H1 (cell line): ENCODE data around the gene MBNL1. TPM values are rescaled to one million over a fixed set of nuclear protein-coding genes. Genes with fewer than 3 reads are reported as not detected.

Experiments
- CTCF ChIA-PET: fragments of 300-600 bp; sonication (Branson Sonifier 250); formaldehyde crosslinking; loops from one replicate; lab custom pipeline; 2021; ENCODE audit not compliant: partially characterized antibody; lab: Charles Lee
- POLR2A ChIA-PET: fragments of 300-600 bp; sonication (Branson Sonifier 250); formaldehyde crosslinking; loops from one replicate; lab custom pipeline; 2021; ENCODE audit warnings: inconsistent platforms; ENCODE audit not compliant: partially characterized antibody; lab: Charles Lee
- DNase-seq, 2 experiments: peaks; one replicate each; pipeline versions ENCODE4 v3.0.0 to v3.0.0-alpha.2; 2010 to 2022; ENCODE audit warnings: low spot score in 2 of 2, low read depth in 1 of 2, mixed read lengths in 1 of 2
- FAIRE-seq: peaks from 2 replicates; lab custom pipeline; 2011; peaks lifted over from hg19 to GRCh38; lab: Jason Lieb, UNC
- H2AFZ ChIP-seq: 2 replicates; pipeline ENCODE4 v1.8.1; 2012; ENCODE audit warnings: low read length, inconsistent platforms
- H2AK5ac ChIP-seq: 2 replicates; pipeline ENCODE4 v1.6.1; 2013; ENCODE audit warnings: low read depth, low read length
- H2BK120ac ChIP-seq: replicated peaks from 2 replicates; pipeline ENCODE3; 2013; ENCODE audit warnings: low read depth, low read length, inconsistent platforms
- H2BK12ac ChIP-seq: 2 replicates; pipeline ENCODE4 v1.6.1; 2013; ENCODE audit warnings: low read depth, low read length
- H2BK15ac ChIP-seq: 2 replicates; pipeline ENCODE4 v1.6.1; 2013; ENCODE audit warnings: low read length
- H2BK20ac ChIP-seq: 2 replicates; pipeline ENCODE4 v1.6.1; 2013; ENCODE audit warnings: low read length
- H2BK5ac ChIP-seq: 2 replicates; pipeline ENCODE4 v1.6.1; 2013; ENCODE audit warnings: low read depth, low read length
- H3K14ac ChIP-seq: 2 replicates; pipeline ENCODE4 v1.6.1; 2013; ENCODE audit warnings: inconsistent platforms; ENCODE audit not compliant: insufficient read length
- H3K18ac ChIP-seq: 2 replicates; pipeline ENCODE4 v1.6.1; 2013; ENCODE audit warnings: low read length; ENCODE audit errors: extremely low read depth
- H3K23ac ChIP-seq: 2 replicates; pipeline ENCODE4 v1.6.1; 2013; ENCODE audit warnings: inconsistent platforms; ENCODE audit not compliant: insufficient read length
- H3K23me2 ChIP-seq: 2 replicates; pipeline ENCODE4 v1.6.1; 2013; ENCODE audit warnings: low read depth, low read length
- H3K27ac ChIP-seq: 2 replicates; pipeline ENCODE4 v1.6.1; 2011; ENCODE audit warnings: low read depth, low read length, inconsistent platforms
- H3K27me3 ChIP-seq, 4 experiments: replicated peaks in 1 of 4; 1 replicate in 1 of 4; 2 replicates in 3 of 4; pipeline versions ENCODE4 v1.6.1 to v1.8.1; 2011 to 2013; ENCODE audit warnings: low read length in 3 of 4, mild to moderate bottlenecking in 3 of 4, inconsistent platforms in 2 of 4, mixed read lengths in 2 of 4, moderate library complexity in 1 of 4; ENCODE audit not compliant: control insufficient read depth in 3 of 4, insufficient read depth in 3 of 4; ENCODE audit errors: extremely low read depth in 1 of 4
- H3K36me3 ChIP-seq, 4 experiments: 2 replicates each; pipeline versions ENCODE4 v1.6.1 to v1.8.1; 2011 to 2013; ENCODE audit warnings: mild to moderate bottlenecking in 4 of 4, low read length in 3 of 4, moderate library complexity in 2 of 4, control low read depth in 1 of 4, inconsistent platforms in 1 of 4; ENCODE audit not compliant: insufficient read depth in 4 of 4, control insufficient read depth in 2 of 4
- H3K4ac ChIP-seq: replicated peaks from 2 replicates; pipeline ENCODE3; 2013; ENCODE audit warnings: low read length, low read depth, mixed read lengths, inconsistent platforms; ENCODE audit not compliant: insufficient read length
- H3K4me1 ChIP-seq, 4 experiments: replicated peaks in 1 of 4; 1 replicate in 1 of 4; 2 replicates in 3 of 4; pipeline versions ENCODE4 v1.6.1 to v1.8.1; 2011 to 2013; ENCODE audit warnings: low read length in 3 of 4, inconsistent platforms in 2 of 4, mixed read lengths in 1 of 4; ENCODE audit not compliant: insufficient read depth in 4 of 4, control insufficient read depth in 3 of 4
- H3K4me2 ChIP-seq, 2 experiments: 2 replicates each; pipeline versions ENCODE4 v1.6.1 to v1.8.1; 2011 to 2013; ENCODE audit warnings: low read depth in 2 of 2, low read length in 2 of 2, control low read depth in 1 of 2, inconsistent platforms in 1 of 2, mild to moderate bottlenecking in 1 of 2; ENCODE audit not compliant: insufficient read depth in 1 of 2
- H3K4me3 ChIP-seq, 4 experiments: fragments of 200-600, 300-600 bp in 1 of 4; sonication (generic), shearing (Covaris generic), sonication (Bioruptor Twin) in 1 of 4; 2 replicates each; pipeline versions ENCODE4 v1.5.1 to v1.8.1; 2011 to 2016; ENCODE audit warnings: low read length in 4 of 4, low read depth in 3 of 4, control low read depth in 2 of 4, inconsistent platforms in 2 of 4, mild to moderate bottlenecking in 2 of 4, mixed read lengths in 1 of 4, moderate library complexity in 1 of 4; ENCODE audit not compliant: insufficient read depth in 2 of 4; ENCODE audit errors: extremely low read depth in 1 of 4
- H3K56ac ChIP-seq: replicated peaks from 2 replicates; pipeline ENCODE3; 2013; ENCODE audit warnings: low read depth, mild to moderate bottlenecking, mixed read lengths, low read length, inconsistent platforms; ENCODE audit not compliant: insufficient read length
- H3K79me1 ChIP-seq: 2 replicates; pipeline ENCODE4 v1.6.1; 2013; ENCODE audit warnings: low read depth, low read length, control low read depth
- H3K79me2 ChIP-seq, 2 experiments: 2 replicates each; pipeline versions ENCODE4 v1.6.1 to v1.8.1; 2012 to 2013; ENCODE audit warnings: low read length in 2 of 2, mild to moderate bottlenecking in 2 of 2, inconsistent platforms in 1 of 2; ENCODE audit not compliant: insufficient read depth in 2 of 2, control insufficient read depth in 1 of 2
- H3K9ac ChIP-seq, 4 experiments: replicated peaks in 1 of 4; 1 replicate in 1 of 4; 2 replicates in 3 of 4; pipeline versions ENCODE4 v1.6.1 to v1.8.1; 2011 to 2013; ENCODE audit warnings: low read depth in 3 of 4, low read length in 3 of 4, control low read depth in 2 of 4, mild to moderate bottlenecking in 2 of 4, moderate library complexity in 2 of 4, inconsistent platforms in 1 of 4; ENCODE audit errors: extremely low read depth in 1 of 4
- H3K9me3 ChIP-seq, 2 experiments: 2 replicates each; pipeline versions ENCODE4 v1.6.1 to v1.8.1; 2012 to 2013; ENCODE audit warnings: mild to moderate bottlenecking in 2 of 2, moderate library complexity in 2 of 2, control low read depth in 1 of 2, inconsistent platforms in 1 of 2, low read depth in 1 of 2, low read length in 1 of 2, mixed read lengths in 1 of 2; ENCODE audit not compliant: insufficient read depth in 2 of 2
- H4K20me1 ChIP-seq, 2 experiments: replicated peaks in 1 of 2; 2 replicates each; pipeline versions ENCODE3 to v1.8.1; 2011 to 2013; ENCODE audit warnings: inconsistent platforms in 2 of 2, low read length in 2 of 2, mild to moderate bottlenecking in 1 of 2; ENCODE audit not compliant: insufficient read depth in 2 of 2, control insufficient read depth in 1 of 2
- H4K5ac ChIP-seq: 2 replicates; pipeline ENCODE4 v1.6.1; 2013; ENCODE audit warnings: low read length, low read depth, mixed read lengths, inconsistent platforms; ENCODE audit not compliant: insufficient read length
- H4K8ac ChIP-seq: 2 replicates; pipeline ENCODE4 v1.8.0; 2013; ENCODE audit warnings: mild to moderate bottlenecking, moderate library complexity, low read length, inconsistent platforms; ENCODE audit not compliant: insufficient read depth; ENCODE audit errors: extremely low read depth
- H4K91ac ChIP-seq: replicated peaks from 2 replicates; pipeline ENCODE3; 2013; ENCODE audit warnings: low read length, mixed read lengths, inconsistent platforms; ENCODE audit not compliant: insufficient read length
- CBX8 ChIP-seq: fragments of 300-800, 300-1000 bp; sonication (generic); IDR thresholded peaks from 2 replicates; pipeline ENCODE4 v1.7.1; 2016; ENCODE audit warnings: low read depth, low read length, borderline replicate concordance
- EZH2 ChIP-seq: fragments of 200-600 bp; sonication (generic); IDR thresholded peaks from 2 replicates; pipeline ENCODE4 v1.7.1; 2012; ENCODE audit warnings: low read depth, mild to moderate bottlenecking, moderate library complexity, low read length, inconsistent platforms; ENCODE audit not compliant: severe bottlenecking
- GABPA ChIP-seq: IDR thresholded peaks from 2 replicates; pipeline ENCODE4 v1.6.1; 2011; ENCODE audit warnings: mild to moderate bottlenecking, low read length, moderate library complexity, borderline replicate concordance; ENCODE audit not compliant: insufficient read depth
- HDAC2 ChIP-seq, 2 experiments: fragments of 300-600 bp in 1 of 2; sonication (generic) in 1 of 2; IDR thresholded peaks; 2 replicates each; pipeline ENCODE4 v1.6.1; 2011 to 2012; ENCODE audit warnings: low read depth in 2 of 2, low read length in 2 of 2, mild to moderate bottlenecking in 2 of 2, moderate library complexity in 2 of 2, borderline replicate concordance in 1 of 2, inconsistent platforms in 1 of 2
- KDM5A ChIP-seq: fragments of 200-600 bp; IDR thresholded peaks from 2 replicates; pipeline ENCODE4 v1.7.1; 2012; ENCODE audit warnings: mild to moderate bottlenecking, low read length, inconsistent platforms, mixed read lengths
- NRF1 ChIP-seq: IDR thresholded peaks from 2 replicates; pipeline ENCODE4 v1.6.1; 2011; ENCODE audit warnings: mild to moderate bottlenecking, low read depth, low read length, improper control_type of control experiment
- POLR2A ChIP-seq, 2 experiments: IDR thresholded peaks; 1 replicate in 1 of 2; 2 replicates in 1 of 2; pipeline ENCODE4 v1.6.1; 2011; ENCODE audit warnings: low read depth in 2 of 2, low read length in 2 of 2, mild to moderate bottlenecking in 2 of 2; ENCODE audit errors: control extremely low read depth in 1 of 2
- RAD21 ChIP-seq, 2 experiments: IDR thresholded peaks in 1 of 2; conservative IDR thresholded peaks in 1 of 2; 2 replicates each; pipeline ENCODE4 v1.6.1; 2011; ENCODE audit warnings: low read depth in 2 of 2, low read length in 2 of 2, improper control_type of control experiment in 1 of 2, inconsistent platforms in 1 of 2, mild to moderate bottlenecking in 1 of 2, moderate library complexity in 1 of 2
- SIN3A ChIP-seq, 2 experiments: IDR thresholded peaks in 1 of 2; conservative IDR thresholded peaks in 1 of 2; 2 replicates each; pipeline ENCODE4 v1.6.1; 2011 to 2012; ENCODE audit warnings: low read length in 2 of 2, improper control_type of control experiment in 1 of 2, low read depth in 1 of 2, mild to moderate bottlenecking in 1 of 2
- SP4 ChIP-seq: IDR thresholded peaks from 2 replicates; pipeline ENCODE4 v1.6.1; 2012; ENCODE audit warnings: low read length, inconsistent platforms
- TCF12 ChIP-seq: IDR thresholded peaks from 2 replicates; pipeline ENCODE4 v1.6.1; 2011; ENCODE audit warnings: low read depth, mild to moderate bottlenecking, low read length
- ZNF274 ChIP-seq: IDR thresholded peaks from 2 replicates; pipeline ENCODE4 v1.7.0; 2012; ENCODE audit warnings: low read length, borderline replicate concordance; ENCODE audit errors: extremely low read depth
- WGBS, 2 experiments: shearing (Covaris generic) in 1 of 2; methylation state at CpG; one replicate each; pipeline versions ENCODE4 v1.1.6 to v1.1.7; 2013 to 2015; ENCODE audit warnings: low lambda C conversion rate in 2 of 2, mixed read lengths in 2 of 2, inconsistent platforms in 1 of 2, low coverage in 1 of 2, missing lambda C conversion rate in 1 of 2; ENCODE audit not compliant: insufficient replicate concordance in 2 of 2, insufficient coverage in 1 of 2, insufficient read length in 1 of 2; ENCODE audit errors: extremely low coverage in 1 of 2, missing lambda C conversion rate in 1 of 2; 5-methylcytosine and 5-hydroxymethylcytosine counted together
- polyA plus RNA-seq, 7 experiments: library from polyadenylated mRNA; depleted of rRNA in 3 of 7; stranded (reverse) in 5 of 7; unstranded in 2 of 7; fragments of >200 nt in 5 of 7; fragments of 200-250 nt in 2 of 7; gene quantifications; 1 replicate in 5 of 7; 2 replicates in 1 of 7; 4 replicates in 1 of 7; pipeline versions ENCODE4 v1.2.1 to v1.2.3, GENCODE V29; 2011 to 2013; ENCODE audit warnings: missing spikeins in 2 of 7, mixed read lengths in 2 of 7
- total RNA-seq: library from RNA; stranded (reverse); fragmentation: NEBNext Ultra II Directional; extraction: Animal tissue kit (Norgen Biotek cat#: 25700); gene quantifications from 2 replicates; pipeline ENCODE4 v1.2.1, GENCODE V29; 2021
- TF ChIP-seq, protein P1 (sequence below): IDR thresholded peaks from 2 replicates; pipeline ENCODE4 v1.6.1; 2012; ENCODE audit warnings: inconsistent platforms

MBNL1 gene
- total and polyA plus RNA-seq, 2 of the 8 experiments (the other 6 are each of a cell fraction or from before 2014, with no cell fraction given) = 5.0 to 16.4 TPM

DNA sequence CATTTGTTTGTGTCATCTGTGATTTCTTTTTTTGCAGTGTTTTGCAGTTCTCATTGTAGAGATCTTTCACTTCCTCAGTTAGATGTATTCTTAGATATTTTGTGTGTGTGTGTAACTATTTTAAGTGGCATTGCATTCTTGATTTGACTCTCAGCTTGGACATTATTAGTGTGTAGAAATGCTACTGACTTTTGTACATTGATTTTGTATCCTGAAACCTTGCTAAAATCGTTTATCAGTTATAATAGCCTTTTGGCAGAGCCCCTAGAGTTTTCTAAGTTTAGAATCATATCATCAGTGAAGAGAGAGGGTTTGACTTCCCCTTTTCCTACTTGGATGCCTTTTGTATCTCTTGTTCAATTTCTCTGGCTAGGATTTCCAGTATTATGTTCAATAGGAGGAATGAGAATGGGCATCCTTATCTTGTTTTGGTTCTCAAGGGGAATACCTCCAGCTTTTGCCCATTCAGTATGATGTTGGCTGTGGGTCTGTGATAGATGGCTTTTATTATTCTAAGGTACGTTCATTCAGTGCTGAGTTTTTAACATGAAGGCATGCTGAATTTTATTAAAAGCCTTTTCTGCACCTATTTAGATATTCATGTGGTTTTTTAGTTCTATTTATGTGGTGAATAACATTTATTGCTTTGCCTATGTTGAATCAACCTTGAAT, 211.7 kb downstream of the MBNL1 start:
- FAIRE-seq = no peak
- POLR2A ChIA-PET = no interaction called here
- TF ChIP-seq SP4 = no peak
- no peak for TF ChIP-seq GABPA
- TF ChIP-seq, protein P1, sequence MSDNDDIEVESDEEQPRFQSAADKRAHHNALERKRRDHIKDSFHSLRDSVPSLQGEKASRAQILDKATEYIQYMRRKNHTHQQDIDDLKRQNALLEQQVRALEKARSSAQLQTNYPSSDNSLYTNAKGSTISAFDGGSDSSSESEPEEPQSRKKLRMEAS = no peak
- no peak for TF ChIP-seq NRF1
- TF ChIP-seq POLR2A (IDR thresholded peaks at IDR 0.05; ENCODE audit: control extremely low read depth in 1 of 2, low read depth in 2 of 2, low read length in 2 of 2) = no peak
- no peak for TF ChIP-seq TCF12
- no peak for TF ChIP-seq ZNF274
- no peak for TF ChIP-seq KDM5A
- no peak for TF ChIP-seq SIN3A (conservative IDR thresholded peaks at IDR 0.05 in 1 of 2, IDR thresholded peaks at IDR 0.05 in 1 of 2; ENCODE audit: low read depth in 1 of 2, low read length in 2 of 2)
- no peak for TF ChIP-seq EZH2
- no peak for TF ChIP-seq HDAC2 (IDR thresholded peaks at IDR 0.05; ENCODE audit: borderline replicate concordance in 1 of 2, low read depth in 2 of 2, low read length in 2 of 2)
- TF ChIP-seq CBX8 = no peak
- no peak for TF ChIP-seq RAD21 (IDR thresholded peaks at IDR 0.05 in 1 of 2, conservative IDR thresholded peaks at IDR 0.05 in 1 of 2; ENCODE audit: low read depth in 2 of 2, low read length in 2 of 2)

More for the DNA sequence above, 211.7 kb downstream of the MBNL1 start:
- no peak overlapping the region for H2BK20ac ChIP-seq
- CTCF ChIA-PET = no interaction called here
- H2BK12ac ChIP-seq = no peak overlapping the region
- no peak overlapping the region for H4K8ac ChIP-seq
- no peak overlapping the region for H4K91ac ChIP-seq
- no peak overlapping the region for H2BK5ac ChIP-seq
- no peaks in the 10 kb centered on the region for H3K79me1 ChIP-seq
- no peak overlapping the region for H3K14ac ChIP-seq
- no peaks in the 10 kb centered on the region for H3K23me2 ChIP-seq
- H4K5ac ChIP-seq = no peak overlapping the region
- no peaks in the 10 kb centered on the region for H3K36me3 ChIP-seq
- no peak overlapping the region for H2BK120ac ChIP-seq
- WGBS, 2 experiments = 88% methylated on average over 2 of the region's 2 CpGs; no CpG with 5 or more reads in 1 of the 2 experiments
- no peaks in the 10 kb centered on the region for H3K27me3 ChIP-seq
- H3K9ac ChIP-seq = no peak overlapping the region
- H2AK5ac ChIP-seq = no peak overlapping the region
- no peaks in the 10 kb centered on the region for H4K20me1 ChIP-seq
- H3K9me3 ChIP-seq = peaks cover 0 to 1% of the 10 kb centered on the region in 2 experiments; a peak in 1 of 4 replicates
- H2AFZ ChIP-seq = no peak overlapping the region
- H3K79me2 ChIP-seq = no peaks in the 10 kb centered on the region
- no peak overlapping the region for H3K4me3 ChIP-seq
- H3K4ac ChIP-seq = no peak overlapping the region
- no peak overlapping the region for H3K56ac ChIP-seq
- no peak overlapping the region for H3K23ac ChIP-seq
- H3K27ac ChIP-seq = no peak overlapping the region
- H3K4me1 ChIP-seq = no peaks in the 10 kb centered on the region
- no peak overlapping the region for H3K18ac ChIP-seq
- no peak overlapping the region for H2BK15ac ChIP-seq
- H3K4me2 ChIP-seq = no peak overlapping the region
- no peak for DNase-seq
